ENCODE results near the gene OGFR.

OGFR gene

GRCh38 chr20:62782149-62782892 is 22.3 kb upstream of the OGFR start:
- no peak for DNase-seq (ENCODE audit: low read depth in 2 of 2)

DNA sequence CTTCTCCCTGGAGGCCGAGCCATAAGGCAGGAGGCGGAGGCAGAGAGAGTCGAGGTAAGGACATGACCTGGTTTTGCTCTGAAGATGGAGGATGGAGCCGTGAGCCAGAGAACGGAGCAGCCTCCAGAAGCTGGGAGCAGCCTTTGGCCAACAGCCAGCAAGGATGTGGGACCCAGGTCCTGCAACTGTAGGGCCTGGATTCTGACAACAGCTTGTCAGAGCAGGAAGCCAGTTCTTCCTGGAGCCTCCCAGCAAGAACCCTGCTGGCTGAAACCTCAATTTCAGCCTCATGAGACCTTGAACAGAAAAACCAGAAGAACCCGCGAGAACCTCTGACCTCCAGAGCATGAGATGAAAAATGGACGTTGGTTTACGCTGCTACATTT is 21.7 kb upstream of the OGFR start:
- DNase-seq (ENCODE audit: low read depth in 2 of 2) = no peak

- DNase-seq (ENCODE audit: low read depth in 2 of 2) = no peak
Measured at GRCh38 chr20:62784497-62784896, 20.1 kb upstream of the OGFR start.

DNA sequence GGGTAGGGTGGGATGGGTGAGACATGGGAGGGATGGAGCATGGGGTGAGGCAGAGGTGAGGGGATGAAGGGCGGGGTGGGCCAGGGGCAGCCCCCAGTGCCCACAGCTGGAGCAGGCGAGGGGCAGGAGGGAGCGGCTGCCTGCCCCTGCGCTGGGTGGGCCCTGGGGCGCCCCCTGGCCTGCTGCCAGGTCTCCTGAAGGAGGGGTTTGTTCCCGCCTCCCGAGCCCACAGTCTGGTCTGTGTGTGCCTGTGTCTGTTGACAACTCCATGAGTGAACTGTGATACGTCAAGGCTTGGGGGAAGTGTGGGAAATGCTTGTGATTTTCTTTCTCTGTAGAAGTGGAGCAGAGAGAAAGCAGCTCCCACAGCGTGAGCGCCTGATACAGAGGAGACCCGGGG is 19.2 kb upstream of the OGFR start:
- no peak for DNase-seq (ENCODE audit: low read depth in 2 of 2)

DNA sequence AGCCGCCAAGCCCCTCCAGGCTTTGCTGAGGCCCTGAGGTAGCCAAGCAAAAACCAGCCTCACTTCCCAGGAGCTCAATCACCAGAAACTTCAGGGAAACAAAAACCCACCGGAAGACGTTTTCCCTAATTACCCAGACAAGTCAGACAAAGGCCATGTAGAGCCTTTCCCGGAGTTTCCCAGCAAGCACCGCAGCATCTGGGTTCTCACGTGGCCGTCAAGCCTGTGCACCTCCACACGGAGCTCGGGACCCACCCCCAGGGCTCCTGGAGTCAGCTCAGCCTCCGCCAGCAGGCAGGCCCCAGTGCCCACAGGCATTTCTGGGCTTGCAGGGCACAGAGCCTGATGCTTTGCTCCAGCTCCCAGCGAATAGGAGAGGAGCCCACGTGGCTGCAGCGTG is 18.5 kb upstream of the OGFR start:
- DNase-seq (ENCODE audit: low read depth in 2 of 2) = no peak

GRCh38 chr20:62787321-62787720 is 17.3 kb upstream of the OGFR start:
- no peak for DNase-seq (ENCODE audit: low read depth in 2 of 2)

DNA sequence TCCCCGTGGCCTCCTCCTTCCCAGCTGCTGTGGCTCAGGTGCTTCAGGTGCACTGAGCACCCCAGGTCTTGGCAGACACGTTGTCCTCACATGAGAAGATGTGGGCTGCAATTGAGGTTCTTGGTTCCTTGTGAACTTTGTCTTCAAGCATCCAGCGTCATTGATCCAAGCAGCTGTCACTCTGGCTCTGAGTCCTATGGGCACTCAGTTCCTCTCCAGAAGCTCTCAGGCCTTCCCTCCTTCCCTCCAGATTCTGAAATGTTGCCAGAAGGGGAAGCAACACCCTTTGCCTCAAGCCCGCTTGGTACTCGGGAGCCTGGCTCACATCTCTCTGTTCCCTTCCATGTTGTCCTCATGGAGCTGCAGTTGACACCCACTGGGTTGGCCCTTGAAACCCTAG is 16.8 kb upstream of the OGFR start:
- DNase-seq (ENCODE audit: low read depth in 2 of 2) = no peak

- no peak for DNase-seq (ENCODE audit: low read depth in 2 of 2)
Measured at GRCh38 chr20:62788607-62789006, 16.0 kb upstream of the OGFR start.

GRCh38 chr20:62790075-62790474 is 14.6 kb upstream of the OGFR start:
- DNase-seq (ENCODE audit: low read depth in 2 of 2) = no peak

- DNase-seq (ENCODE audit: low read depth in 2 of 2) = peak; percentile 56 to 64
Measured at GRCh38 chr20:62791301-62792181, 13.1 kb upstream of the OGFR start.

GRCh38 chr20:62792182-62792939 is 12.3 kb upstream of the OGFR start:
- DNase-seq (ENCODE audit: low read depth in 2 of 2) = no peak

DNA sequence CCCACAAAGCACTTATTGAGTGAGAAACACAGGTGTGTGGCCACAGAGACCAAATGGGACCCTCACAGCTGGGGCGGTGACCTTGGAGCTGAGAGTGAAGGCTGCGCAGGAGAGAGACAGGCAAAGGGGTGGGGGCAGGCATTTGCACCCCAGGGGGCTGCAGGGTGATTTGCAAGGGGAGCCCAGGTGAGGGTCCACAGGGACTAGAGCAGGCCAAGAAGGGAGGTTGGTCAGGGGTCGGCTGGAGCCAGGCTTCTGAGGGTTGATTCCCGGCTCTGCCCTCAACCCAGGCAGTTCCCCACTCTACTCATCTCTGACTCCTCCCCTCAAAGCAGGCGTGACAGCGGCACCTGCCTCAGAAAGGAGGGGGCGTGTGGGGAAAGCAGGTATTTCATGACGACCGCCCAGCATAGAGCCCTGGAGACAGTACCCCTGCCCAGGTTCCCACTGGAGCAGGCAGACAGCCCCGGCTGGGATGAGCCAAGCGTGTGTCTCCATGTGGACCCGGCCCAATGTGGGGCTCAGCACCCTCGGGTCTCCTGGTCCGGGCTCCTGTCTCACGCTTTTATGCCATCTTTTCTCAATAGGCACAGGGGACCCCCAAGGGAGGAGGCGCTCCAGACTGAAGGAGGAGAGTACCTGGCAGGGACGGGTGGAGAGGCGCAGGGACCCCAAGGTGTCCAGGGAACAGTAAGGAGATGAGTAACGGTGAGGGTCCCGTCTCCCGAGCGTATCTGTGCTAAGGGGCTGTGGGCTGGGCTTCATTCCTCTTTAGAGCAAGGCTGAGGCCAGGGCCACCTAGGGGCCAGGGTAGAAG is 11.5 kb upstream of the OGFR start:
- DNase-seq (ENCODE audit: low read depth in 2 of 2) = no peak

GRCh38 chr20:62793757-62794006 is 11.0 kb upstream of the OGFR start:
- DNase-seq (ENCODE audit: low read depth in 2 of 2) = no peak

- DNase-seq (ENCODE audit: low read depth in 2 of 2) = peak; percentile 89 to 90
Measured at GRCh38 chr20:62794007-62794724, 10.5 kb upstream of the OGFR start.

DNA sequence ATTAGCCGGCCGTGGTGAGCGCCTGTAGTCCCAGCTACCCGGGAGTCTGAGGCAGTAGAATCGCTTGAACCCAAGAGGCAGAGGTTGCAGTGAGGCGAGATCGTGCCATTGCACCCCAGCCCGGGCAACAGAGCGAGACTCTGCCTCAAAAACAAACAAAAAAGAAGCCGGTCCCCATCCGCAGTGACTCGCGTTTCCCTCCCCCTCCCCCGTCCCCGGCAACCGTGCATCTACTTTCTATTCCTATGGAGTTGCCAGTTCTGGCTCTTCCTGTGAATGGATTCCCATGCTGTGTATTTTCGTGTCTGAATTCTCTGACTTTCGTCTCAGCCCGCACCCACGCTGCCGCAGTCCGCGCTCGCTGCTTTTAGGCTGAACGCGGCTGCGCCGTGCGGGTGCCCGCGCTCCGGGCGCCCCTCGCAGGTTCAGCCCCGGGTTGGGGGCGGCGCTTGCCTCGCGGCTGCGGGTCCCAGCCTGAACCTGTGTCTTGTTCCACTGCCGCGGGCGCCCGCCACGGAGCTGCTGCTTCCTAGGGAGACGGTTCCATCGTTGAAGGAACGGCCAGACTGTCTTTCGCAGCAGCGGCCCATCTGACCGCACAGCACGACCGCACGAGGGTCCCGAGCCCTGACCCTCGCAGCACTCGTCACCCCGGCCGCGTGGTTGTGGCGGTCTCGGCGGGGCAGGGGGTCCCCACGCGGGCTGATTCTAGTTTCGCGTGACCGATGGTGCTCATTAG is 9.4 kb upstream of the OGFR start:
- DNase-seq (ENCODE audit: low read depth in 2 of 2) = peak; percentile 52 to 64

DNA sequence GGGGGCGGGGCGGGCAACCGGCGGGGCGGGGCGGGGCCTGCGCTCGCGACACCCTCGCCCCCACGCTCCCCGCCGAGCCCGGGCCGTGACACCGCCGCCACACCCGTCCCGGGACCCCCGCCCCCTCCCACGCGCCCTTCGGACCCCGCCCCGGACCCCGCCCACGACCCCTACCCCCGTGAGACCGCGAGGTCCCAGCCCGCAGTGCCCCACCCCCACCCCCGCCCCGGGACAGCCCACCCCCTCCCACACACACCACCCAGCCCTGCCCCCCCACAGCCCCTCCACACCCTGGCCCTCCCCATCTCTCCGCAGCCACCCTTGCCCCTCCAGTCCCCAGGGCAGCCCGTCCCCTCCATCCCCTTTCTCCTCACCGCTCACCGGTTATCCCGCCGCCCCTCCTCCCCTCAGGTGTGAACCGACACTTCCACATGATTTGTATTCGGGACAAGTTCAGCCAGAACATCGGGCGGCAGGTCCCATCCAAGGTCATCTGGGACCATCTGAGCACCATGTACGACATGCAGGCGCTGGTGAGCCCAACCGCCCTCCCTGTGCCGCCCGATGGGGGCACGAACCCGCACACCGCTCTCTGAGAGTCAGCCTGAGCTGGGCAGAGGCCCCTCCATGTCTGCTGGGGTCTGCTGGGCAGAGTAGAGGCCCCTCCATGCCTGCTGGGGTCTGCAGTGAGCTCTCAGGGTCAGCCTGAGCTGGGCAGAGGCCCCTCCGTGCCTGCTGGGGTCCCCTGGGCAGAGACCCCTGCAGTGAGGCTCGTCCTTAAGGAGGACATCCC is 7.7 kb upstream of the OGFR start:
- no peak for DNase-seq (ENCODE audit: low read depth in 2 of 2)

DNA sequence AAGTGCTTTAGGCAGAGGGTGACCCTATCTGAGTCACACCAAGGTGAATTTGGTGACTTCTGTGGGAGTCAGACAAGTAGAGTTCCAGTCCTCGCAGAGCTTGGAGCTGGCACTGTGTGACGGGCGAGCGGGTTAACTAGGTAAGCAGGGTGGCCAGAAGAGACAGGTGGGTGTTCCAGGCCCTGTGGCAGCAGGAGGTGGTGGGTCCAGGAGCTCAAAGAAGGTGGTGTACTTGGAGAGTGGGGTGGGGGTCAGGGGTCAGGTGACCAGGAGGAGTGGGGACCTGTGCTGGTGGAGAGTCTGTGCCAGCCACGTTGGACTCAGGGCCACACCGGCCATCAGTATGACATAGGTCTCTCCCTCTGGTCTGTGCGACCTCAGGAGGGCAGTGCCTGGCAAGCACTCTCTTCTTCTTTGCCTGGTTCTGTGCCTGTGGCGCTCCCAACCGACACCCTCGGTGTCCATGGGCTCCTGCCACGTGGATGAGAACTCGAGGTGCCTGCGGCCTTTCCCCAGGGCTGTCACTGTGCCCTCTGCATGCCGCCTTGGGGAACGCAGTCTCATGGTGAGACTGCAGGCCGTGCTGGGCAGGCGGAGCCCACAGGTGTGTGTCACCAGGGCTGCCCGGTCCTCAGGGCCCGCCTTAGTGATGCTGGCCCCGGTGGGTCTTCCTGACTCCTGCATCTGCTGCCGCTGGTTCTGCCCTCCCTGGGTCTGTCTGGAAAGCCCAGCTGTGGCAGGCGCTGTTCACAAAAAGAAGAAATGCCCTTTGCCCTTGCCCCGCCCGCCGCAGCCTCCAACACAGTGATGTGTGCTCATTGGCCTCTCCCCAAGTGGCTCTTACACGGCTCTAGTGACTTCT is 6.7 kb upstream of the OGFR start:
- DNase-seq (ENCODE audit: low read depth in 2 of 2) = no peak

DNA sequence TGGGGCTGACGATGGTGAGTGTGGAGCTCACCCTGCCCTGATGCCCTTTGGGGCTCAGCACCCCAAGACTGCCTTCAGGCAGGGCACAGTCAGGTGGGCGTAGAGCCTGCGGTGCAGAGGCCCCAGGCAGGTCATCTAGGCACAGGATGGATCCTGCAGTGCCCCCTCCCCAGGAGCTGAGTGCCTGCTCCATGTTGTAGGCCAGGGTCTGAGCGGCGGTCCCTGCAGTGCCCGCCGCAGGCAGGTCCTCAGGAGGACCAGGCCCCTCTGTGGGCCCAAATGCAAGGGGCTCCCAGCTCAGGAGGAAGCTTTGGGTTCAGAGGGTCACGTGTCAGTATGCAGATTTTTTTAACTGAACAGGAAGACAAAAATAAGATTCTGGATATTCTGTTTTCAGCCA is 5.6 kb upstream of the OGFR start:
- DNase-seq (ENCODE audit: low read depth in 2 of 2) = no peak

GRCh38 chr20:62799459-62799858 is 5.2 kb upstream of the OGFR start:
- no peak for DNase-seq (ENCODE audit: low read depth in 2 of 2)

Data from stimulated activated CD4-positive, alpha-beta T cell treated with anti-CD3 and anti-CD28 coated beads, Interleukin-1b, Interleukin-23, amount 100 ng/mL, for 4 hours (primary cell).